Measurements from ENCODE around the gene EN1. TPM values are rescaled to one million over a fixed set of nuclear protein-coding genes. Genes with fewer than 3 reads are reported as not detected.

The EN1 gene
- total and polyA plus RNA-seq, 2 donors (not counting 3 experiments of a cell fraction or from before 2014, with no cell fraction given) = not detected

- BruUV-seq (replicated peaks) = no TSS peak
- ChIA-PET CTCF (interaction anchor here (1.2 to 7.3 kb wide), 6 partner anchors 10 to 825 kb away, joined by 3 to 162 read pairs (median 26); partner anchors contain the start of gene EN1), POLR2A (no interaction called here)
- H3K4me2 ChIP-seq (ENCODE audit: insufficient read depth, low read length) = no peak overlapping the region
- DNase-seq (ENCODE audit: low read depth, low spot score) (no peak), FAIRE-seq (no peak)
- peaks cover 2% of the 10 kb centered on the region for H3K4me1 ChIP-seq (ENCODE audit: control insufficient read depth, extremely low read depth, insufficient read depth, low read length)
- intact Hi-C loops (cut with micrococcal nuclease) (loop anchor here (5.0 to 10.0 kb wide), 3 partner anchors 120 to 545 kb away; no protein-coding TSS in a partner anchor), dilution Hi-C loops (cut with MboI; ENCODE audit: extremely low pct_ligation_motif_present, low sequenced_read_pairs) (no loop called here)
- peak; percentile 97 for TF ChIP-seq EZH2 (IDR thresholded peaks at IDR 0.05; ENCODE audit: borderline replicate concordance, low read depth, low read length, severe bottlenecking)
- TF ChIP-seq, protein P1, sequence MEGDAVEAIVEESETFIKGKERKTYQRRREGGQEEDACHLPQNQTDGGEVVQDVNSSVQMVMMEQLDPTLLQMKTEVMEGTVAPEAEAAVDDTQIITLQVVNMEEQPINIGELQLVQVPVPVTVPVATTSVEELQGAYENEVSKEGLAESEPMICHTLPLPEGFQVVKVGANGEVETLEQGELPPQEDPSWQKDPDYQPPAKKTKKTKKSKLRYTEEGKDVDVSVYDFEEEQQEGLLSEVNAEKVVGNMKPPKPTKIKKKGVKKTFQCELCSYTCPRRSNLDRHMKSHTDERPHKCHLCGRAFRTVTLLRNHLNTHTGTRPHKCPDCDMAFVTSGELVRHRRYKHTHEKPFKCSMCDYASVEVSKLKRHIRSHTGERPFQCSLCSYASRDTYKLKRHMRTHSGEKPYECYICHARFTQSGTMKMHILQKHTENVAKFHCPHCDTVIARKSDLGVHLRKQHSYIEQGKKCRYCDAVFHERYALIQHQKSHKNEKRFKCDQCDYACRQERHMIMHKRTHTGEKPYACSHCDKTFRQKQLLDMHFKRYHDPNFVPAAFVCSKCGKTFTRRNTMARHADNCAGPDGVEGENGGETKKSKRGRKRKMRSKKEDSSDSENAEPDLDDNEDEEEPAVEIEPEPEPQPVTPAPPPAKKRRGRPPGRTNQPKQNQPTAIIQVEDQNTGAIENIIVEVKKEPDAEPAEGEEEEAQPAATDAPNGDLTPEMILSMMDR (IDR thresholded peaks at IDR 0.05; ENCODE audit: extremely low read depth in 1 of 2, insufficient read depth in 1 of 2, low read depth in 1 of 2, low read length in 2 of 2) = no peak
- no peak overlapping the region for H3K4me3 ChIP-seq (replicated peaks in 1 of 3; ENCODE audit: insufficient read depth in 1 of 3, low read depth in 1 of 3, low read length in 3 of 3)
- no peak overlapping the region for H3K9ac ChIP-seq (replicated peaks; ENCODE audit: extremely low read depth, insufficient read depth, low read length)
- no peaks in the 10 kb centered on the region for H3K9me1 ChIP-seq (replicated peaks; ENCODE audit: control insufficient read depth, extremely low read depth, insufficient read depth, low read length)
- H3K27ac ChIP-seq (ENCODE audit: insufficient read depth, low read depth, low read length) = no peak overlapping the region
- no peaks in the 10 kb centered on the region for H3K79me2 ChIP-seq (ENCODE audit: control insufficient read depth, insufficient read depth, low read length)
- no peak overlapping the region for H2AFZ ChIP-seq (ENCODE audit: low read depth, low read length)
- H3K36me3 ChIP-seq (ENCODE audit: control insufficient read depth in 2 of 2, extremely low read depth in 1 of 2, insufficient read depth in 2 of 2, low read length in 2 of 2) = no peaks in the 10 kb centered on the region
- H3K9me3 ChIP-seq (replicated peaks; ENCODE audit: control insufficient read depth, insufficient read depth, low read length) = no peaks in the 10 kb centered on the region
- no peaks in the 10 kb centered on the region for H4K20me1 ChIP-seq (replicated peaks; ENCODE audit: control insufficient read depth, extremely low read depth, insufficient read depth, low read length)
- peaks cover 89 to 90% of the 10 kb centered on the region in 2 experiments for H3K27me3 ChIP-seq (ENCODE audit: control insufficient read depth in 2 of 2, insufficient read depth in 2 of 2, low read length in 2 of 2)
Measured at GRCh38 chr2:118856978-118857676, 9.7 kb upstream of the EN1 start.

- no peak for TF ChIP-seq EZH2 (IDR thresholded peaks at IDR 0.05; ENCODE audit: borderline replicate concordance, low read depth, low read length, severe bottlenecking)
- TF ChIP-seq, protein P1 (IDR thresholded peaks at IDR 0.05; ENCODE audit: extremely low read depth in 1 of 2, insufficient read depth in 1 of 2, low read depth in 1 of 2, low read length in 2 of 2) = no peak
- Histone ChIP-seq H3K79me2 (ENCODE audit: control insufficient read depth, insufficient read depth, low read length) (no peaks in the 10 kb centered on the region), H3K36me3 (ENCODE audit: control insufficient read depth in 2 of 2, extremely low read depth in 1 of 2, insufficient read depth in 2 of 2, low read length in 2 of 2) (no peaks in the 10 kb centered on the region), H3K9me1 (replicated peaks; ENCODE audit: control insufficient read depth, extremely low read depth, insufficient read depth, low read length) (no peaks in the 10 kb centered on the region), H3K27ac (ENCODE audit: insufficient read depth, low read depth, low read length) (no peak overlapping the region), H3K4me2 (ENCODE audit: insufficient read depth, low read length) (no peak overlapping the region), H3K27me3 (ENCODE audit: control insufficient read depth in 2 of 2, insufficient read depth in 2 of 2, low read length in 2 of 2) (peaks cover 95% of the 10 kb centered on the region in 2 experiments), H3K9ac (replicated peaks; ENCODE audit: extremely low read depth, insufficient read depth, low read length) (no peak overlapping the region), H3K9me3 (replicated peaks; ENCODE audit: control insufficient read depth, insufficient read depth, low read length) (no peaks in the 10 kb centered on the region), H4K20me1 (replicated peaks; ENCODE audit: control insufficient read depth, extremely low read depth, insufficient read depth, low read length) (no peaks in the 10 kb centered on the region), H3K4me1 (ENCODE audit: control insufficient read depth, extremely low read depth, insufficient read depth, low read length) (peaks cover 2% of the 10 kb centered on the region), H3K4me3 (replicated peaks in 1 of 3; ENCODE audit: insufficient read depth in 1 of 3, low read depth in 1 of 3, low read length in 3 of 3) (no peak overlapping the region), H2AFZ (ENCODE audit: low read depth, low read length) (no peak overlapping the region)
- CTCF ChIA-PET = interaction anchor here (1.2 to 7.3 kb wide), 7 partner anchors 14 to 823 kb away, joined by 4 to 162 read pairs (median 16); partner anchors contain the start of gene INSIG2
- POLR2A ChIA-PET = no interaction called here
- BruUV-seq (replicated peaks) = no TSS peak
- intact Hi-C loops (cut with micrococcal nuclease) (loop anchor here (5.0 to 10.0 kb wide), 3 partner anchors 119 to 544 kb away; no protein-coding TSS in a partner anchor), dilution Hi-C loops (cut with MboI; ENCODE audit: extremely low pct_ligation_motif_present, low sequenced_read_pairs) (no loop called here)
- no peak for FAIRE-seq
- no peak for DNase-seq (ENCODE audit: low read depth, low spot score)
Measured at GRCh38 chr2:118856330-118856977, 9.0 kb upstream of the EN1 start.

All from endothelial cell of umbilical vein (primary cell).